Measurements from ENCODE around the gene KRT1.

Gene KRT1

DNA sequence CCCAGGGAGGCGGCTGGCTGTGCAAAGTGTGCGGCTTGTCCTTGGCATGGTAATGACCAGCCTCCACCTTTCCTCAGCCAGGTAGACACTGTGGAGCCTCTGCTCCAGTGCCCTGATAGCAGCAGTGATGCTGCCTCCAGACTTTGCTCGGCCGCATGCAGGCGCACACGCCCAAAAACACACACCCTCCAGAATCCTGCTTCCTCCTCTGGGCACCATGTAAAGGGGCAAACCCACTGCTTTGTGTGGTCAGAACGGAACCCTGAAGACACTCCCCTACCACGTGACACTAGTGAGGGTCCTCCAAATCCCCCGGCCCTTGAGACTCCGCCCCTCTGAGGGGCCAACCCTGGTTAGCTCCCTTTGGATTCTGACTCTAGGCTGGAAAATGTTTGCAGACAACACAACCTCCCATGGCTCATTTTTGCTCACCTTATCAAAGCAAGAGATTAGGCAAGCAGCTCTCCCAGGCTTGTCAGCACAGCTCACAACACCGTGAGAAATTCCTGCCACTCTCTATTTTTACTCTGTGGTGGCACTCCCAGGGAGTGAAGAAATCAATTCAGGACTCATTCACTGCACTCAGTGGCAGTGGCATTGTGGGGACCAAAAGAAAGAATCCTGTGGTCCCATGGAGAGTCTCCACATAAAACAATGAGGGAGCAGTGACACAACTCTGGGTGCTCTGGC is 18.6 kb upstream of the KRT1 start:
- no peak for DNase-seq

DNA sequence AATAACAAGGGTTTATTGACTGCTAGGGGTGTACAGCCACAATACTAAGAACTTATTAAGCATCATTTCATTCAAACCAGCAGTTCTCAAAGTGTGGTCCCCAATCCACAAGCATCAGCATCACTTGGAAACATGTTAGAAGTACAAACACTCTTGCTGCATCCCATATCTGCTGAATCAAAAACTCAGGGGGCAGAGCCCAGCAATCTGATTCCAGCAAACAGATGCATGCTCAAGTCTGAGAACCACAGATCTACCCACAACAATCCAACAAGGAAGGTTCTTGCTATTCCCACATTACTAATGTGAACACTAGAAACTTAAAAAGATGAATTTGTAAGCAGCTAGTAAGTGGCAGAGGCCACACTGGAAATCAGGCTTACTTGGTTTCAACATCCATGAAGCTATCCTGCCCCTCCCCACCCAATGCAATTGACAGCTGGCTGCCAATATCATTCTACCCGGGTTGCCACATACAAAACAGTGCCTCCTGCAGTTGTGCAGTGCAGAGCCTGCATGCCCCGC is 16.9 kb upstream of the KRT1 start:
- DNase-seq: no peak

DNA sequence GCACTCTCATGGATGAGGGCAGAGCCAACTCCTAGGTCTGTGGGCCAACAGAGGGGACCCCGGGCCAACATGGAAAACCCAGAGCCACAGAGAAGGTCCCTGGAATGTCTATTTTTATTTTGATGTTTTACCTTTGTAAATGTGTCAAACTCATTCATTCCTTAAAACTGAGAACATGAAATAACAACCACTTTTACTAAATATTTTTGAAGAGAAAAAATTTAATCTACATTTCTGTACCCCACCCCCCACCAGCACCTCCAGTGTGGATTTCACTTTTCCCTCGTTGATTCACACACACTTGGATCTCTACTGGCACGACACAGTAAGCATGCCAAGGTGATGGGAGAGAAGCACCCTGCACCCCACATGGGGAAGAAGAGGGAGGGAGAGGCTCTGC is 16.4 kb upstream of the KRT1 start:
- no peak for DNase-seq

DNA sequence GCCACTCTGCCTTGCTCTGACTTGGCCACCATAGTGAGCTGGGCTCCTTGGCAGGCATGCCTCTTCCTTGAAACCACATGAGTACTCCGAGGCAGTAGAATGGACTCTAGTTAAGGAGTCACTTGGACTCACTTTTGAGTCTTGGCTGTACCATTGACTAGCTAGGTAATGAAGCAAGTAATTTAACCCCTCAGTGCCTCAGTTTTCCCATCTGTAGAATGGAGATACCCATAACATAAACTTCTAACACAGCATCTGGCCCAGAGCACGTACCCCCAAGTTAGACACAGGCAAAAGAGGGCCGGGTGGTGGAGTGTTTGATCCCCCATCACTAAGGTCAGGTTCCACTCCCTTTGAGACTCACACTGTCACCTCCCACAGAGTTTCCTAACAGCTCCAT is 14.8 kb upstream of the KRT1 start:
- DNase-seq: no peak

DNA sequence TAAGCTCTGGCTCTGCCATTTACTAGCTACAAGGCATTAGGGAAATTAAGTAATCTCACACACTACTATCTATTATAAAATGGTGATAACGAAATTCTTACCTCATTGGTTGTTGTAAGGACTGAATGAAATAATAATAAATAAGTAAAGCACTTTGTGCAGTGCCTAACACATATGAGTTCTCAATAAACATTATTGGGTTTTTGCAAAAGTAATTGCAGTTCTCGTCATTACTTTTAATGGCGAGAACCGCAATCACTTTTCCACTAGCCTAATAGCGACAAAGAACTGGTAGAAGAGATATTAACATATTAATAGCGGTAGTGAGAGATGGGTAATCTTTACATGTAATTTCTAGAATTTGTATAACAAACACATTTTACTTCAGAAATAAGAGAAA is 13.9 kb upstream of the KRT1 start:
- DNase-seq: no peak

DNA sequence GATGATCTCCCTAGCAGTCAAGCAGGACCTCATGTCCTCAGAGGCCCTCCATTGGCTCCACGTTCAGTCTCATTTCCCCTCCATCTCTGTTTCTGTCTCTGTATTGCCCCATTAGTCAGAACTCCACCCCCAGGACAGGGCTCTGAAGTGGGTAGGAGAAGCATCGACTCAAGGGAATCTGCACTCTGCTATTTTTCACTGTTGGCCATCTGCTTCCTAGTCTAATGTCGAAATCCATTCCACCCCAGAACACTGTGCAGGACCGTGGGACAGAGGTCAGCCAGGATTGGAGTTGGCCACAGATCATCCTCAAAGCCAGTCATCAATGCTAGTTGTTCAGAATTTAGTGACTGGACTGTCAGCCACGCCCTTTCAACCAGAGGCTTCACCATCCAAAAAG is 13.1 kb upstream of the KRT1 start:
- no peak for DNase-seq

DNA sequence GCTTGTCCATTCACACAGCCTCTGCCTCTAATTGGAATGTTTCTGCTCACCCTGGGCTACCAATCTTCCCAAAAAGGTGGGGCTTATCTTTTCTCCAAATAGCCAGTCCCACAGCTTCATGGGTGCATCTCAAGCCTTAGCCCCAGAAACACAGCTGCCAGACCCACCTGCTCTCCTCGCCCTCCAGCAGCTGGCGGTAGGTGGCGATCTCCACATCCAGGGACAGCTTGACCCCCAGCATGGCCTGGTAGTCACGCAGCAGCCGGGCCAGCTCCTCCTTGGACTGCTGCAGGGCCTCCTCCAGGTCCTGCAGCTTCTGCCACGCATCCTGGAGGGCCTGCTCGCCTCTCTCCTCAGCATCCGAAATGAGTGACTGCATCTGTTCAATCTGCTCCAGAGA is 12.0 kb upstream of the KRT1 start:
- DNase-seq: no peak

DNA sequence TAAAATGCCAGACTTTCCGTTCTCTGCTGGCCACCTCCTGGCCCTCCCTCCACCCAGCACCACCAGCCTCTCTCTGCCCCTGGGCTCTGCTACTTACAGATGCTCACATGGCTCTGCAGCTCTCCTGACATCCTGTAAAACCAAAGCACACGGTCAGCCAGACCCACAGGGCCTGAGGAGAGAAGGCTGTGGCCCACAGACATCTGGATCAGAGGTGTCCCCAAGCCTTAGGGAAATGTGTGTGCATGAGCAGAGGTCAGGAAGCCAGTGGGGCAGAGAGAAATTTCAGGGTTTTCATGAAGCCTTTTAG is 11.6 kb upstream of the KRT1 start:
- DNase-seq: no peak

DNA sequence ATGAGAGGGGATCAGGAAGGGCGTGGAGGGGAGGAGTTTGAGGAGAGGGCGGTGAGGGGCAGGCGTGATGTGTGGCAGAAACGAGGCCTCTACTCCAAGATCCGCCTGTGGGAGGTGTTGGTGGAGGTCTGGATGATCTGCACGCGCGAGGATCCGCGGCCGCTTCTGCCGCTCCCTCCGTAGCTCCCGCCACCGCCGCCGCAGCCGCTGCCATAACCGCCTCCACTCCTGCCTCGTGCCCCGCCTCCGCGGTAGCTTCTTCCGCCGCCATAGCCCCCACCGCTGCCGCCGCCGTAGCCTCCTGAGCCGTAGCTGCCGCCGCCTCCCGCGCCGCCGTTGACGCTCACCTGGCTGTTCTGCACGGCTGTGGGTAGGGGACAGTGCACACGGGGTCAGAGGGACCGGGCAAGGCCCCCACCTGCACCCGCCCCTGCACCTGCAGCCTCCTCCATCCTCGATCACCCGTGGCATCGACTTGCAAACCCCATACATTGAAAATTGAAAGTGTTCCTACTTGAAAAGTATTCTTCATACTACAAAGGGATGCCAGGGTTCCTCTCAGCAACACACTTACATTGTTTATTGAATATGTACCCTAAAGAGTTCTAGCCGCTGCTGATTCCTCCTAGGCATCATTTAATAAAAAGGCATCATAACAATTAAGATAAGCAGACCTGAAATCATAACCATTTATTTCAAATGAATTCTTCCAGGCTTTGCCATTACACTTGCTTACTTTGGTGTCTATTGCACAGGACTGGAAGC is 11.1 kb upstream of the KRT1 start:
- peak; percentile 50 to 58 for DNase-seq

DNA sequence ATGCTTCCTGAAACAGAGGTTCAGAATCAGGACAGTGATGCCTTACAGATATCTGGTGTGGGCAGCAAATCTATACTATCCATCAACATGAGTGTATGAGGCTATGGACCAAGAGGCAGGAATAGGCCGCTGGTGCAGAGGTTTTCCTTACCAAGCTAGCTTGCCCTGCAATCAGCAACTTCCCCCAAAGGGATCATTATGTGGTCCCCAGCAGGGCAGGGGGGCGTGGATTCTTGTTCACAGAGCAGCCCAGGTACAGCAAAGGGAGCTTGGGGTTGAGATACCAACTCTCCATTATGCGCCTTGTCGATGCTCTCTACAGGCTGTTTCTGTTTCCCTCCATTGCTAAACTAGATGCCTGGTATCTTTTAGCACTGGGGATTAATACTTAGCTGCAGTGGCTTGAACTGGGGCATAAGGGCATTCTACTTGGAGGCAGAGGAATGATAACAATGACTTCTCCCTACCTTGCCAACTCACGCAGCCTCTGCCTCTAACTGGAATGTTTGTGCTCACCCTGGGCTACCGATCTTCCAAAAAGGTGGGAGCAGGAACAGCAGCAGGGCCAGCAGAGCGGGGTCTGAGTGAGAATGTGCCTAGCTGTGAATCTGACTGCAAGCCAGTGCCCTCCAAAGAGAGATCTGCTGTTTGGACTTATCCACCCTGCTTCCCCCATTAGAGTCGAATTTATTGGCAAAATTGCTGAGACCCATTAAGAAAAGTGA is 10.3 kb upstream of the KRT1 start:
- DNase-seq: no peak

DNA sequence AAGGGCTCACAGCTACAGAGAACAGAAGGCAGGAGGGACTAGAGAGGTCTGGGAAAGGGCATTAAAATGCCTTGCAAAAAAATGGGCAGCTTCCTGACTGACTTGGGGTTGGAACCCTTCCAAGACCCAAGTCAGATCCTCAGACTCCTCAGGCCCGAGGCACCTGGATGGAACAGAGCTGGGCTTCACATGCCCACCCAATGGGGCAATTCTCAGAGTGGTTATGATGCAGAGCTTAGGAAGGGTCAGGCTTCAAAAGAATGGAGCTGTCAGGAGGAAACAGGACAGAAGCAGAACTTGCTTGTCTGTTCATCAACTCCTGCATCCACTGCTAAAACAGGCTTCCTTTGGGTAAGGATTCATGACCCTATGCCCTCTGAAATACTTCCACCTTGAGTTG is 9.7 kb upstream of the KRT1 start:
- DNase-seq: no peak

DNA sequence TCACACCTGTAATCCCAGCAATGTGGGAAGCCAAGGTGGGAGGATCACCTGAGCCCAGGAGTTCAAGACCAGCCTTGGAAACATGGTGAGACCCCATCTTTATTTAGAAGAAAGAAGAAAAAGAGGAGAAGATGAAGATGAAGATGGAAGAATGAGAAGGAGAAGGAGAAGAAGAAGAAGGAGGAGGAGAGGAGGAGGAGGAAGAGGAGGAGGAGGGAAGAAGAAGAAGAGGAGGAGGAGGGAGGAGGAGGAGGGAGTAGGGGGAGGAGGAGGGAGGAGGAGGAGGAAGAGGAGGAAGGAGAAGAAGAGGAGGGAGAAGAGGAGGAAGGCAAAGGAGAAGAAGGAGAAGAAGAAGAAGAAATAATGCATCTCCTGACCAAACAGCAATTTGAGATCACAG is 9.0 kb upstream of the KRT1 start:
- no peak for DNase-seq

DNA sequence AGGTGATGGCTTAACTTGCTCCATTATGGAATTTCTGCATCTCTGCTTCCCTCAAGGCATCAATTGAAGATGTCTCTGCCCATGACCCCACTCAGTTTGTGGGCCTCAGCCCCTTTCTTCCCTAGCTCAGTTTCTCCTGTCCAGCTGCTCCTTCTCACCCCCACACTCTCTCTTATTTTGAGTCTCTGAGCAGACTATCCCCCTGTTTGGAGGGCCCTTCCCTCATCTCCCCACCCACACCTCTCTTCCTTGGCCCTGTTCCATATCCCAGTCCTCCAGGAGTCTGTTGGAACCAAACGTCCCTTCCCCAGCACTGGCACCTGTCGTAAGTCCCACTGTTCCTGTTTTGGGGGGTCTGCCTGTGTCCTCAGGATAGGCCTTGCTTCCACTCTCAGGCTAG is 8.3 kb upstream of the KRT1 start:
- no peak for DNase-seq

DNA sequence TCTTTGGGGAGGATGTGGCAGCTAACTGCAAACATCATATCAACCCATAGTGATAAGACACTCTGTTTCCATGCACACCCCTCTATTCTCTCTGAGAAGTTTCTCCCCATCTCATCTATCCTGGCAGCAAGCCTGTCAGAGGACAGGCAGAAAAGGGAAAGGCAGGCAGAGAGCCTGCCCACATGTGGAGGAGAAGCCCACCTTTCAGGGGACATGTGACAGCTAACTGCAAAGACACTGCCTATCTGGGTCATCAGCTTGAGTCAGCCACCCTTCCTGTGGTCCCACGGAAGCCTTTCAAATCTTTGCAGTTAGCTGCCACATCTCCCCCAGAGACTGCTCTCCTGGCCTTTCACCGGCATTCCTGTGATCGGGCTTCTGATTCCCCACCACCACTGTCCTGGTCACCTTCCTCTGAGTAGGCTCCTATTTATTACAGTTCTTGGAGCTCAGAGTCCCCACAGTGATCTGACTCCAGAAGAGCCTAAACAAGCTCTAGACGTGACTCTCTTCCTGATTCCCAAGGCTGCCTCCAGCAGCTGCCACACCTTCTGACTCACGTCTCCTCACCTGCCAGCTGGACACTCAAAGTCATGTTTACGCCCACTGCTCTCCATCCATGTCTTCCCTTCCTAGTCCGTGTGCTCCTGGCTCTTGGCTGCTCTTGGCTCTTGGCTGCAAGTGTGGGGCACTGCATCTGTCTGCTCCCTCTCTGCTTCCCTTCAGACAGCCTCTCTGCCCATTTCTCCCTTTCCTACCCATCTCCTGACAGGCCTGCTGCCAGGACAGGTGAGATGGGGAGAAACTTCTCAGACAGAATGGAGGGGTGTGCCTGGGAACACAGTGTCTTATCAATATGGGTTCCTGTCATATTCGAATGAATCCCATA is 7.5 kb upstream of the KRT1 start:
- DNase-seq: no peak

DNA sequence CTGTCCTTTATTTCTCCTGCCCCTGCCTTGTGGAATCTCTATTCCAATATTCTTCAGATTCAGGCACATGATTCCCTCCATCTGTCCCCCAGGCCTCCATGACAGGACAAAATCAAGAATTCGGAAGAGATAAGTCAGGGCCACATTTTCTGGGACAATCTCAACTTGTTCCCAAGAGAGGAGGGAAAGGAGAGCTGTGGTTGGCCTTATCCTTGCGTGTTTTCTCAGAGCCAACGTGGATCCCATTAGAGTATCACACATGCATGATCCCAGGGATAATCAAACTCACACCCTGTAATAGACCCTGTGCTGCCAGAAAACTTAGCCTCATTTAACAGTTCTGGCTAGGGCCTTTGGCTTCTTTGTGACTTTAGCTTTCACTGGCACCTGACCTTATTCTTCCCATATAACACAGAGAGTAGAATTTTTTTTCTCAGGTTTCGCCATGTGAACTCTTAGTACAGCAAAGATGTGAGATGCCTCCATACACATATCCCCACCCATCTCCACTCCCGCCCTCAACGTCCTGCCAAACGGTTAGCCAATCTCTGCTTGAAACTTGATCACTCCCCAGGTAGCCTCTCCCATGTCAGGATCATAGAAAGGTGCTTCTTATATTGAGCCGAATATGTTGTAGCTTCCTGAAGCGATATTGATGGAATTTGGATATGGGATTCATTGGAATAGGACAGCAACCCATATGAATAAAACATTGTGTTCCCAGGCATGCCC is 6.7 kb upstream of the KRT1 start:
- DNase-seq: no peak

DNA sequence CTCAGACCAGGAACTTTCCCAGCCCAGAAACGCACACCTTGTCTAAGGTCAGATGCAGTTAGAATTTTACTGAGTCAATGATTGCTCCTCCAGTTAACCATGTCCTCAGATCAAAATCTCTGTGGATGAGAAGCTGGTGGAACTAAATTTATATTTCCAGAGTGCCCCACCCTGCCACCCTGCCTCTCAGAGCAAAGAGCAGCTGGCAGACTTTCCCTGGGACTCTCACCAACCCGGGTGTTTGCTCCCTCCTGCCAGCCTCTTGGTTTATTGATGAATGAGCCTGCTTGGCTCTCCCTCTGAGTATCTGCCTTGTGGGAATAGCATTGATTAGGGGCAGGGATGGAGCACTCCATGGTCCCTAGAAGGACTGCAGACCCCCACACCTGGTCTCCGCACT is 5.9 kb upstream of the KRT1 start:
- DNase-seq: no peak

DNA sequence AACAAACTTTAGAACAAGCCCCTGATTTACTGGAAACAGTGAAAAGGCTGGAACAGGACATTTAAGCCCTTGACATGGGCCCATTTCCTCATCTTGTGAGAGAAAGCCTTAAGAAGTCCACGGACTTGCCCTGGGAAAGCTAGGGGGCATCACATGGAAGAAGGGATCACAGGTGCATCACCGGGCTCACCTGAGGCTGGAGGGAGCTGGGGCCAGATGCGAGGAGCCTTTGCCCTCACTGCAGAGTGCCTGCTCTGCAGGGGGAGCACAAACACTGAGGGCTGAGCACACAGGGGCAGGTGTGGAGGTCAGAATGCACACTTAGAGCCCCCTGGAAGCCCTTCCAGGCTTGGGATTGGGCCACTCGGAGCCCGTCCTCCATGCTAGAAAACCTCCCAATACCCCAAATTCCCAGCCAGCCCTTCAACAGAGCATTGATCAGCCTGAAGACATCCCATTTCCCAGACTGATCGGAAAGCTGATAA is 5.2 kb upstream of the KRT1 start:
- no peak for DNase-seq

DNA sequence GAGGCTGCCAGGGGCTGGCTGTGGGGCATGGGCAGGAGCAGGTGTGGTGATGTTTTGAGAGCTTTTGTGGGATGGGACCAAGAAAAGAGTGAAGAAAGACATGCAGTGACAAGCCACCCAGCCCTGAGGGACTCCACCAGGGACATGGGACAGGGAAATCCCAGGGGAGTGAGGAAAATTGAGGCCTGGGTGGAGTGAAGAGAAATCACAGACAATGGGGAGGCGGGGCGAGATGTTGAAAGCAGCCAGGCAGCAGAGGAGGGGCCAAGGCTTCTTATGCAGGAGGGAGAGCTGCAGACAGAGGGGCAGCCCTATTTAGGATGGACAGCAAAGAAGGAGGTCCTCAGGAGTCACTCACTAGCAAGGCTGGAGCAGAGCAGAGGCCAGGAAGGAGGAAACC is 4.2 kb upstream of the KRT1 start:
- DNase-seq: no peak

DNA sequence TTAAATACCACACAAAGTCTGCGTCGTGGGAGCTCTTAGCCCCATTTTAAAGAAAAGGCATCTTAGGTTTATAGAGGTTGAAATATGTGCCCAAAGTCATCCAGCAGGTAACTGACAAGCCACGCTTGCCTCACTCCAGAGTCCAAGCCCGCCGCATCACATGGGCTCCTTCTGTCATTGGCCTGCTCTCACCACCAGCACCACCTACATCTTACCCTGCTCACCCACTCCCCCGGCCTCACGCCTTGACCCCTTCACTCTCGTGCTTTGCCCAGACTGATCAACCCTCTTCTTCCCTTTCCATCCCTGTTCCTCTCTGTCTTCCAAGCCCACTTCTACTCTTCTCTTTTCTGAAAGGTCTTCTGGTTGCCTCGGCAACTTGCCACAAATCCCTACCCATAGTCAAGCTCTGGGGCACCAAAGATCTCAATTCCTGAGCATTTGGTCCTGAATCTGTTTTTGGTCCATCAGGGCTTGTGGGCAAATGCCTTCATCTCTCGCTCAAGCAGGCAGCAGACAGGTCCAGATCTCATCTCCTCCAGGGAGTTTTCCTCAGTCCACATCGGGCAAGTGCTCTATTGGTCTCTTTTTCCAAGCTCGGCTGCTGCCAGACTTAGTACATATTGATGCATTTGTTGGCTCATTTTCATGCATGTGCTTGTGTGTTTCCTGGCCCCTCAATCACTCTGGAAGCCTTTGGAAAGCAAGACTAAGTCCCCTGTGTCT is 3.5 kb upstream of the KRT1 start:
- no peak for DNase-seq

DNA sequence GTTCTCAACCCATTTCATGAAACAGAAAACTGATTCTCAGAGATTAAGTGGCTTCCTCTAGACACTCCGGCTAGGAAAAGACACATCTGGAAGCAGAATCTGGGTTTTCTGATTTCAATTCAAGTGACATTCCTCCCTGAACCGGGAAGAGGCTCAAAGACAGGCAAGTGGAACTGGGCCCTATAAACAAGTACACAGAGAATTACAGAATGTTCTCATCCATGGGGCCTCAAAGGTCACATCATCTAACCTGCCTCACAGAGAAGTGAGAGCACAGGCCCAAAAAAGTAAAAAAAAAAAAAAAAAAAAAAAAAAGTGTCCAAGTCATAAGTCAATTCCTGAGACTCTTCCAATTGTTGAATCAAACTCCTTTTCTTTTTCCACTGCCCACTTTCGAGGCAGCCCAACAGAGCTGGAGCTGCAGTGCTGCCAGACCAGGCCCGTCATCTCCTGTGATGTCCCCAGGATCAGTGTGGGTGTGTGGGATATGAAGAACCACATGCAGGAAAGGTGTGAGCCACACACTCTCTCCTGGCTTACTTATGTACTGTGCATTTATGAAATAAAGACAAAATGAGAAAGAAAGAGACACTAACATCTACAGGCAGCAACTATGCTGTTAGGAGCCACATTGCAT is 2.8 kb upstream of the KRT1 start:
- DNase-seq: no peak

DNA sequence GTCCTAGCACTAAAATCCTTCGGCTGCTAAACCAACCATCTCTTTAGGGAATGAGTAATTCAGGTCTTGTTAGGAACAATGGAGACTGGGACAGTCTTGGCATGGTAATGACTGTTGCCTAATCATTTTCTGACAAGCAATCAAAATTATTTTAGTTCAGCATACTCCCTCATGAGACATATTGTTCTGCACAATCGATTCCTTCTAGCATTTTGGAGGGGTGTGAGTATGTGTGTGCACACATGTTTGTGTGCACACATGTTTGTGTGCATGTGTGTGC is 2.1 kb upstream of the KRT1 start:
- DNase-seq: no peak

Measured in activated CD4-positive, alpha-beta T cell treated with anti-CD3 and anti-CD28 coated beads, Interleukin-2, amount 50 U/mL, for 48 hours (primary cell).